B cell (primary cell): ENCODE measurements around the gene CHST13. TPM values are rescaled to one million over a fixed set of nuclear protein-coding genes. Genes with fewer than 3 reads are reported as not detected.

Experiments
- ATAC-seq: fragments of 200-7000 bp; cut with Tn5 transposase; one replicate; pipeline ENCODE4 v1.10.0; 2021; ENCODE audit warnings: low read depth, mild to moderate bottlenecking, moderate number of reproducible peaks, moderate library complexity
- CTCF ChIA-PET: fragments of 350-600 bp; sonication (Branson Sonifier 250); formaldehyde crosslinking; loops from one replicate; lab custom pipeline; 2021; ENCODE audit warnings: antibody characterized with exemption, inconsistent platforms; lab: Charles Lee
- POLR2A ChIA-PET: fragments of 350-600 bp; sonication (Branson Sonifier 250); formaldehyde crosslinking; loops from one replicate; lab custom pipeline; 2021; ENCODE audit warnings: antibody characterized with exemption; lab: Charles Lee
- DNase-seq: peaks from one replicate; pipeline ENCODE4 v3.0.0; 2013
- H2AFZ ChIP-seq: 2 replicates; pipeline ENCODE4 v1.6.1; 2012; ENCODE audit warnings: mild to moderate bottlenecking, low read depth, low read length; ENCODE audit not compliant: insufficient read depth, poor library complexity, severe bottlenecking
- H3K27ac ChIP-seq, 2 donors: 1 replicate in 1 of 2; 2 replicates in 1 of 2; pipeline ENCODE4 v1.5.1; 2012 to 2013; ENCODE audit warnings: low read length in 2 of 2, mild to moderate bottlenecking in 2 of 2, moderate library complexity in 1 of 2
- H3K27me3 ChIP-seq, 4 experiments: fragments of 200-600 bp in 1 of 4; sonication (generic) in 1 of 4; replicated peaks in 1 of 4; 1 replicate in 2 of 4; 2 replicates in 2 of 4; pipeline versions ENCODE4 v1.6.1 to v1.7.0; 2013 to 2016; ENCODE audit warnings: low read length in 3 of 4, mild to moderate bottlenecking in 2 of 4, mixed read lengths in 1 of 4, moderate library complexity in 1 of 4; ENCODE audit not compliant: insufficient read depth in 4 of 4, control insufficient read depth in 3 of 4; ENCODE audit errors: control extremely low read depth in 1 of 4
- H3K36me3 ChIP-seq, 2 experiments: replicated peaks in 1 of 2; 1 replicate in 1 of 2; 2 replicates in 1 of 2; pipeline versions ENCODE4 v1.6.1 to v1.7.1; 2013; ENCODE audit warnings: low read length in 1 of 2; ENCODE audit not compliant: insufficient read depth in 2 of 2, control insufficient read depth in 1 of 2; ENCODE audit errors: control extremely low read depth in 1 of 2, extremely low read depth in 1 of 2
- H3K4me1 ChIP-seq, 2 donors: fragments of 200-600 bp in 1 of 2; sonication (generic) in 1 of 2; 1 replicate in 1 of 2; 2 replicates in 1 of 2; pipeline versions ENCODE4 v1.5.1 to v1.6.1; 2013 to 2017; ENCODE audit warnings: low read length in 2 of 2; ENCODE audit not compliant: control insufficient read depth in 2 of 2, insufficient read depth in 2 of 2
- H3K4me2 ChIP-seq: replicated peaks from 2 replicates; pipeline ENCODE3; 2012; ENCODE audit warnings: mild to moderate bottlenecking, low read depth, low read length; ENCODE audit not compliant: poor library complexity, severe bottlenecking
- H3K4me3 ChIP-seq, 5 experiments: fragments of 200-600 bp in 1 of 5; sonication (generic) in 1 of 5; 1 replicate in 3 of 5; 2 replicates in 2 of 5; pipeline versions ENCODE4 v1.5.1 to v1.7.0; 2011 to 2016; ENCODE audit warnings: low read length in 4 of 5, mild to moderate bottlenecking in 4 of 5, low read depth in 2 of 5, control low read depth in 1 of 5, moderate library complexity in 1 of 5; ENCODE audit not compliant: insufficient read depth in 1 of 5; ENCODE audit errors: control extremely low read depth in 1 of 5, extremely low read depth in 1 of 5
- H3K79me2 ChIP-seq: fragments of 200-600 bp; sonication (generic); one replicate; pipeline ENCODE4 v1.6.0; 2016; ENCODE audit warnings: low read length; ENCODE audit not compliant: control insufficient read depth, insufficient read depth
- H3K9ac ChIP-seq: fragments of 200-600 bp; sonication (generic); 2 replicates; pipeline ENCODE4 v1.6.1; 2017; ENCODE audit warnings: mild to moderate bottlenecking, low read length, moderate library complexity
- H3K9me3 ChIP-seq, 3 donors: one replicate each; pipeline versions ENCODE4 v1.6.1 to v1.7.1; 2013; ENCODE audit warnings: low read length in 2 of 3; ENCODE audit not compliant: control insufficient read depth in 2 of 3, insufficient read depth in 1 of 3; ENCODE audit errors: control extremely low read depth in 1 of 3
- H4K20me1 ChIP-seq: 2 replicates; pipeline ENCODE4 v1.6.0; 2012; ENCODE audit warnings: mild to moderate bottlenecking, low read length; ENCODE audit not compliant: insufficient read depth, control insufficient read depth, poor library complexity, severe bottlenecking
- H3K27ac Mint-ChIP-seq: one replicate; pipeline ENCODE4 v1.8.0; 2021; ENCODE audit warnings: mixed read lengths
- H3K27me3 Mint-ChIP-seq: one replicate; pipeline ENCODE4 v1.8.0; 2021; ENCODE audit warnings: mixed read lengths
- H3K4me1 Mint-ChIP-seq: one replicate; pipeline ENCODE4 v1.8.0; 2021; ENCODE audit warnings: mixed read lengths
- H3K4me3 Mint-ChIP-seq: one replicate; pipeline ENCODE4 v1.8.0; 2021; ENCODE audit warnings: mixed read lengths
- H3K9me3 Mint-ChIP-seq: one replicate; pipeline ENCODE4 v1.8.0; 2022; ENCODE audit warnings: mixed read lengths; ENCODE audit not compliant: insufficient read depth
- EZH2 ChIP-seq: IDR thresholded peaks from 2 replicates; pipeline ENCODE4 v1.6.1; 2012; ENCODE audit warnings: borderline replicate concordance, low read depth, mild to moderate bottlenecking, moderate library complexity, low read length; ENCODE audit not compliant: insufficient read depth, poor library complexity, severe bottlenecking
- WGBS: methylation state at CpG from one replicate; pipeline ENCODE4 v1.1.5; 2013; ENCODE audit warnings: missing lambda C conversion rate; ENCODE audit not compliant: insufficient coverage; 5-methylcytosine and 5-hydroxymethylcytosine counted together
- intact Hi-C: fragments of 100-400 bp; cut with micrococcal nuclease; formaldehyde crosslinking; loops from one replicate; pipeline ENCODE4 v1.10.0; 2022
- polyA plus RNA-seq: library from polyadenylated mRNA; depleted of rRNA; stranded (reverse); fragments of >200 nt; gene quantifications from 2 replicates; pipeline ENCODE4 v1.2.3, GENCODE V29; 2012
- total RNA-seq, 2 donors: library from RNA; stranded (reverse); fragments of 120-200 nt in 1 of 2; gene quantifications; 1 replicate in 1 of 2; 2 replicates in 1 of 2; pipeline versions ENCODE4 v1.2.3 to v1.2.4, GENCODE V29; 2013 to 2022
- TF ChIP-seq, protein P1 (sequence below): fragments of 200-600 bp; IDR thresholded peaks from one replicate; pipeline ENCODE4 v1.8.0; 2022; ENCODE audit warnings: antibody characterized with exemption, mild to moderate bottlenecking

The CHST13 gene
- total and polyA plus RNA-seq, 2 donors (not counting 1 experiment from before 2014, with no cell fraction given), result 0.07 TPM; not detected in 1

DNA sequence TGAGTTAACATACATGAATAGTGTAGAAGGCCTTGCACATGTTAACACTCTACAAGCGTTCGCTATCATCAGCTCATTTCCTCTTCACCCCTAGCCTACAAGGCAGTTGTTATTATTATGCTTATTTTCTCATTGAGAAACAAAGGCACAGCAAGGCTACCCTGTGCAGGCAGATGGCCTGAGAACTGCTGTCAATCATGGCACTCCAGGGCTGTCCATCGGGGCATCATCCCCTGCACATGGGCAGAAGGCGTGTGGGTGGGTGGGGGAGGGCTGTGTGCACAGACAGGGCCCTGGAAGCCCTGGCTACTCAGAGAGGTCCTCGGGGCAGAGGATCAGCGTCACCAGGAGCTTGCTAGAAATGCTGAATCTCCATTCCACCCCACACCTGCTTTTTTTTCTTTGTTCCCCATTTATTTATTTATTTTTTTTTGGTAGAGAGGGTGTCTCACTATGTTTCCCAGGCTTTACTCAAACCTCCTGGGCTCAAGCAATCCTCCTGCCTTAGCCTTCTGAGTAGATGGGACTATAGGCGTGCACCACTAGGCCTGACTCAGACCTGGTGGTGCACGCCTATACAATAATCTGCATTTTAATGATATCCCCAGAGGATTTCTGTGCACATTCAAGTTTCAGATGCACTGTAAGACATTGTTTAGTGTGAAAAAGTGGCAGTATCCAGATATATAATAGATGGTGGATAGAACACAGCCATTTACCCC, 38.6 kb upstream of the CHST13 start:
- no peaks in the 10 kb centered on the region for H3K9me3 ChIP-seq
- H4K20me1 ChIP-seq, result no peaks in the 10 kb centered on the region
- ATAC-seq (no peak), DNase-seq (no peak)
- POLR2A ChIA-PET, result no interaction called here
- no peaks in the 10 kb centered on the region for H3K27me3 ChIP-seq
- H3K4me1 Mint-ChIP-seq, result peaks cover 3% of the 10 kb centered on the region
- no peak for TF ChIP-seq EZH2
- TF ChIP-seq, protein P1, sequence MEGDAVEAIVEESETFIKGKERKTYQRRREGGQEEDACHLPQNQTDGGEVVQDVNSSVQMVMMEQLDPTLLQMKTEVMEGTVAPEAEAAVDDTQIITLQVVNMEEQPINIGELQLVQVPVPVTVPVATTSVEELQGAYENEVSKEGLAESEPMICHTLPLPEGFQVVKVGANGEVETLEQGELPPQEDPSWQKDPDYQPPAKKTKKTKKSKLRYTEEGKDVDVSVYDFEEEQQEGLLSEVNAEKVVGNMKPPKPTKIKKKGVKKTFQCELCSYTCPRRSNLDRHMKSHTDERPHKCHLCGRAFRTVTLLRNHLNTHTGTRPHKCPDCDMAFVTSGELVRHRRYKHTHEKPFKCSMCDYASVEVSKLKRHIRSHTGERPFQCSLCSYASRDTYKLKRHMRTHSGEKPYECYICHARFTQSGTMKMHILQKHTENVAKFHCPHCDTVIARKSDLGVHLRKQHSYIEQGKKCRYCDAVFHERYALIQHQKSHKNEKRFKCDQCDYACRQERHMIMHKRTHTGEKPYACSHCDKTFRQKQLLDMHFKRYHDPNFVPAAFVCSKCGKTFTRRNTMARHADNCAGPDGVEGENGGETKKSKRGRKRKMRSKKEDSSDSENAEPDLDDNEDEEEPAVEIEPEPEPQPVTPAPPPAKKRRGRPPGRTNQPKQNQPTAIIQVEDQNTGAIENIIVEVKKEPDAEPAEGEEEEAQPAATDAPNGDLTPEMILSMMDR, result no peak
- H3K79me2 ChIP-seq, result no peaks in the 10 kb centered on the region
- H3K27me3 Mint-ChIP-seq, result peaks cover 9% of the 10 kb centered on the region
- H2AFZ ChIP-seq, result no peak overlapping the region
- no peak overlapping the region for H3K4me2 ChIP-seq
- no peak overlapping the region for H3K9ac ChIP-seq
- peaks cover 5 to 6% of the 10 kb centered on the region in 2 donors for H3K4me1 ChIP-seq
- H3K36me3 ChIP-seq, result no peaks in the 10 kb centered on the region
- CTCF ChIA-PET, result interaction anchor here (0.9 kb wide), 1 partner anchor 35 kb away, joined by 7 read pairs; no protein-coding TSS in a partner anchor
- no peak overlapping the region for H3K4me3 Mint-ChIP-seq
- no peak overlapping the region for H3K27ac ChIP-seq
- 78% methylated on average over 1 of the region's 8 CpGs for WGBS
- H3K9me3 Mint-ChIP-seq, result no peaks in the 10 kb centered on the region
- no peak overlapping the region for H3K4me3 ChIP-seq
- H3K27ac Mint-ChIP-seq, result no peak overlapping the region
- intact Hi-C loops, result no loop called here

DNA sequence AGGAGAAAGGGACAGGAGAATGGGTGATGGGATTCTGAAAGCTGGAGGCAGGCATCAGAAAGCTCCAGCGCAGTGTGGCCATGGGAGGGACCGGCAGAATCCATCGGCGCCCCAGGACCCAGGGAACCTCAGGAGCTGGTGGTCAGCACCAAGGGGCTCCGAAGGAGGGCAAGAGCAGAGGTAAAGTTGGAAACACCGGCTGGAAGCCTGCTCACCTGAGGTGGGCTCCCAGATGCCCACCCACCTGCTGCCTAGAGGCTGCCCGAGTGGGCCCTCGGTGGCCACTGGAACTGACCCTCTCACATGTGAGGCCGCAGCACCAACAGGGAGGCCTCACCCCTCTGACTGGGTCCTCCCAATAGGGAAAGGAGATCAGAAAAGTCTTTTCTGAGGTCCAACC, 38.0 kb upstream of the CHST13 start:
- Histone ChIP-seq H4K20me1 (no peaks in the 10 kb centered on the region), H3K4me1 (peaks cover 5 to 6% of the 10 kb centered on the region in 2 donors), H3K4me2 (no peak overlapping the region), H3K9me3 (no peaks in the 10 kb centered on the region), H3K27ac (no peak overlapping the region), H3K4me3 (no peak overlapping the region), H3K9ac (no peak overlapping the region), H3K36me3 (no peaks in the 10 kb centered on the region), H3K79me2 (no peaks in the 10 kb centered on the region), H3K27me3 (no peaks in the 10 kb centered on the region), H2AFZ (no peak overlapping the region)
- H3K4me3 Mint-ChIP-seq, result no peak overlapping the region
- POLR2A ChIA-PET, result no interaction called here
- WGBS, result 96% methylated on average over 7 of the region's 9 CpGs
- H3K9me3 Mint-ChIP-seq, result no peaks in the 10 kb centered on the region
- CTCF ChIA-PET, result no interaction called here
- H3K27me3 Mint-ChIP-seq, result peaks cover 9% of the 10 kb centered on the region
- no peak for ATAC-seq
- intact Hi-C loops, result no loop called here
- H3K4me1 Mint-ChIP-seq, result peaks cover 3% of the 10 kb centered on the region
- DNase-seq, result no peak
- H3K27ac Mint-ChIP-seq, result no peak overlapping the region
- no peak for TF ChIP-seq EZH2
- TF ChIP-seq, protein P1, result no peak
